WTC11 (cell line): ENCODE results near the gene SRRT. TPM values are rescaled to one million over a fixed set of nuclear protein-coding genes. Genes with fewer than 3 reads are reported as not detected.

Experiments
- ATAC-seq: fragments of 200-7000 bp; cut with Tn5 transposase; 2 replicates; pipeline ENCODE4 v1.10.0; 2021; ENCODE audit warnings: mild to moderate bottlenecking, moderate library complexity
- CTCF ChIA-PET: fragments of 300-600 bp; sonication (Branson Sonifier 250); formaldehyde crosslinking; loops from one replicate; lab custom pipeline; 2021; ENCODE audit warnings: antibody characterized with exemption; lab: Charles Lee
- POLR2A ChIA-PET: fragments of 350-600 bp; sonication (Branson Sonifier 250); formaldehyde crosslinking; loops from one replicate; lab custom pipeline; 2021; ENCODE audit warnings: antibody characterized with exemption; lab: Charles Lee
- DNase-seq: peaks from one replicate; pipeline ENCODE4 v3.0.0; 2021; ENCODE audit warnings: low spot score
- H3K27ac Mint-ChIP-seq: 2 replicates; pipeline ENCODE4 v1.8.0; 2021; ENCODE audit warnings: mixed read lengths
- H3K27me3 Mint-ChIP-seq: 2 replicates; pipeline ENCODE4 v1.8.0; 2021; ENCODE audit warnings: low read depth, mild to moderate bottlenecking, moderate library complexity, mixed read lengths
- H3K36me3 Mint-ChIP-seq: 2 replicates; pipeline ENCODE4 v1.8.0; 2021; ENCODE audit warnings: mixed read lengths
- H3K4me1 Mint-ChIP-seq: 2 replicates; pipeline ENCODE4 v1.8.0; 2022; ENCODE audit warnings: mixed read lengths
- H3K4me3 Mint-ChIP-seq: 2 replicates; pipeline ENCODE4 v1.8.0; 2021; ENCODE audit warnings: mild to moderate bottlenecking, moderate library complexity, mixed read lengths
- H3K9me3 Mint-ChIP-seq: 2 replicates; pipeline ENCODE4 v1.8.0; 2021; ENCODE audit warnings: mixed read lengths
- CBFB ChIP-seq: sonication (generic); formaldehyde crosslinking; IDR thresholded peaks from 2 replicates; pipeline ENCODE4 v1.8.1; 2022; ENCODE audit warnings: mild to moderate bottlenecking, low read depth, missing genetic modification reagents
- ELF4 ChIP-seq: sonication (generic); formaldehyde crosslinking; IDR thresholded peaks from 2 replicates; pipeline ENCODE4 v1.8.1; 2022; ENCODE audit warnings: low read depth, mild to moderate bottlenecking, moderate library complexity, missing genetic modification reagents
- ESRRA ChIP-seq: sonication (generic); formaldehyde crosslinking; IDR thresholded peaks from 2 replicates; pipeline ENCODE4 v1.8.1; 2022; ENCODE audit warnings: mild to moderate bottlenecking, missing genetic modification reagents, borderline replicate concordance
- ETV6 ChIP-seq: sonication (generic); formaldehyde crosslinking; IDR thresholded peaks from 2 replicates; pipeline ENCODE4 v1.8.1; 2022; ENCODE audit warnings: mild to moderate bottlenecking, missing genetic modification reagents
- FOXK1 ChIP-seq: sonication (generic); formaldehyde crosslinking; IDR thresholded peaks from 2 replicates; pipeline ENCODE4 v1.8.0; 2022; ENCODE audit warnings: mild to moderate bottlenecking, moderate library complexity, missing genetic modification reagents
- IRF2 ChIP-seq: sonication (generic); formaldehyde crosslinking; IDR thresholded peaks from 2 replicates; pipeline ENCODE4 v1.8.0; 2022; ENCODE audit warnings: low read depth, missing genetic modification reagents, borderline replicate concordance
- MXD4 ChIP-seq: fragments of 250-450 bp; sonication (Bioruptor Pico); IDR thresholded peaks from 2 replicates; pipeline ENCODE4 v1.8.0; 2021; ENCODE audit warnings: mild to moderate bottlenecking, moderate library complexity, borderline replicate concordance
- RELA ChIP-seq: sonication (generic); formaldehyde crosslinking; IDR thresholded peaks from 2 replicates; pipeline ENCODE4 v1.8.1; 2022; ENCODE audit warnings: missing genetic modification reagents, mild to moderate bottlenecking, borderline replicate concordance
- SOX15 ChIP-seq: fragments of 250-450 bp; sonication (Bioruptor Pico); IDR thresholded peaks from 2 replicates; pipeline ENCODE4 v1.9.0; 2021; ENCODE audit warnings: mild to moderate bottlenecking
- SP1 ChIP-seq: sonication (generic); formaldehyde crosslinking; conservative IDR thresholded peaks from 2 replicates; pipeline ENCODE4 v1.8.1; 2022; ENCODE audit warnings: missing genetic modification reagents
- TEAD1 ChIP-seq: sonication (generic); formaldehyde crosslinking; IDR thresholded peaks from 2 replicates; pipeline ENCODE4 v1.8.0; 2022; ENCODE audit warnings: mild to moderate bottlenecking, missing genetic modification reagents
- ZNF263 ChIP-seq: sonication (generic); formaldehyde crosslinking; IDR thresholded peaks from 2 replicates; pipeline ENCODE4 v1.8.1; 2022; ENCODE audit warnings: low read depth, mild to moderate bottlenecking, moderate library complexity, missing genetic modification reagents
- total RNA-seq: library from RNA; stranded (reverse); gene quantifications from 3 replicates; pipeline ENCODE4 v1.2.3, GENCODE V29; 2021
- TF ChIP-seq, protein P1 (sequence below): fragments of 250-450 bp; sonication (Bioruptor Pico); IDR thresholded peaks from 2 replicates; pipeline ENCODE4 v1.9.0; 2021; ENCODE audit warnings: mild to moderate bottlenecking
- TF ChIP-seq, protein P2 (sequence below): sonication (generic); formaldehyde crosslinking; IDR thresholded peaks from 2 replicates; pipeline ENCODE4 v1.8.1; 2022; ENCODE audit warnings: mild to moderate bottlenecking, moderate library complexity, missing genetic modification reagents
- TF ChIP-seq, protein P3 (sequence below): sonication (generic); formaldehyde crosslinking; IDR thresholded peaks from 2 replicates; pipeline ENCODE4 v1.8.0; 2022; ENCODE audit warnings: mild to moderate bottlenecking, missing genetic modification reagents
- TF ChIP-seq, protein P4 (sequence below): sonication (generic); formaldehyde crosslinking; IDR thresholded peaks from 2 replicates; pipeline ENCODE4 v1.8.0; 2022; ENCODE audit warnings: mild to moderate bottlenecking, missing genetic modification reagents
- TF ChIP-seq, protein P5 (sequence below): sonication (generic); formaldehyde crosslinking; IDR thresholded peaks from 2 replicates; pipeline ENCODE4 v1.8.1; 2022; ENCODE audit warnings: low read depth, mild to moderate bottlenecking, moderate library complexity, missing genetic modification reagents, borderline replicate concordance
- TF ChIP-seq, protein P6 (sequence below): fragments of 250-450 bp; sonication (Bioruptor Pico); conservative IDR thresholded peaks from 2 replicates; pipeline ENCODE4 v1.9.0; 2021; ENCODE audit warnings: mild to moderate bottlenecking
- TF ChIP-seq, protein P7 (sequence below): sonication (generic); formaldehyde crosslinking; conservative IDR thresholded peaks from 2 replicates; pipeline ENCODE4 v1.8.1; 2023; ENCODE audit warnings: mild to moderate bottlenecking, low read depth, missing genetic modification reagents, moderate library complexity

The SRRT gene
- total RNA-seq, 1 experiment from 2014 or later = 238 TPM

DNA sequence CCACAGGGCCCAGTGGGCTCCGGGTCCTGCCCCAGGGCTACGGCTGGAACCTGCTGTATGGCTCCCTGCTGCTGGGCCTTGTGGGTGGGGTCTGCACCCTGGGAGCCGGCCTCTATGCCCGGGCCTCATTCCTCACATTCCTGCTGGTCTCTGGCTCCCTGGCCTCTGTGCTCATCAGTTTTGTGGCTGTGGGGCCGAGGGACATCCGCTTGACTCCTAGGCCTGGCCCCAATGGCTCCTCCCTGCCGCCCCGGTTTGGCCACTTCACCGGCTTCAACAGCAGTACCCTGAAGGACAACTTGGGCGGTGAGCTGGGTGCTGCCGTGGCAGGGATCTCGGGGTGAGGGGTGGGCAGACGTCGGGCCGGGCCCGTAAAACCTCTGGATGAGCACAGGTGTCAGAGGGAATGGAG is 18.0 kb upstream of the SRRT start:
- Mint-ChIP-seq H3K27ac (peak overlapping the region; percentile 32; the same call in 1 of the 2 replicates), H3K36me3 (peaks cover 15% of the 10 kb centered on the region; the same call in 1 of the 2 replicates), H3K4me3 (no peak overlapping the region), H3K27me3 (no peaks in the 10 kb centered on the region), H3K9me3 (no peaks in the 10 kb centered on the region)
- DNase-seq (no peak), ATAC-seq (no peak)
- ChIA-PET CTCF (no interaction called here), POLR2A (no interaction called here)
- TF ChIP-seq, protein P1, sequence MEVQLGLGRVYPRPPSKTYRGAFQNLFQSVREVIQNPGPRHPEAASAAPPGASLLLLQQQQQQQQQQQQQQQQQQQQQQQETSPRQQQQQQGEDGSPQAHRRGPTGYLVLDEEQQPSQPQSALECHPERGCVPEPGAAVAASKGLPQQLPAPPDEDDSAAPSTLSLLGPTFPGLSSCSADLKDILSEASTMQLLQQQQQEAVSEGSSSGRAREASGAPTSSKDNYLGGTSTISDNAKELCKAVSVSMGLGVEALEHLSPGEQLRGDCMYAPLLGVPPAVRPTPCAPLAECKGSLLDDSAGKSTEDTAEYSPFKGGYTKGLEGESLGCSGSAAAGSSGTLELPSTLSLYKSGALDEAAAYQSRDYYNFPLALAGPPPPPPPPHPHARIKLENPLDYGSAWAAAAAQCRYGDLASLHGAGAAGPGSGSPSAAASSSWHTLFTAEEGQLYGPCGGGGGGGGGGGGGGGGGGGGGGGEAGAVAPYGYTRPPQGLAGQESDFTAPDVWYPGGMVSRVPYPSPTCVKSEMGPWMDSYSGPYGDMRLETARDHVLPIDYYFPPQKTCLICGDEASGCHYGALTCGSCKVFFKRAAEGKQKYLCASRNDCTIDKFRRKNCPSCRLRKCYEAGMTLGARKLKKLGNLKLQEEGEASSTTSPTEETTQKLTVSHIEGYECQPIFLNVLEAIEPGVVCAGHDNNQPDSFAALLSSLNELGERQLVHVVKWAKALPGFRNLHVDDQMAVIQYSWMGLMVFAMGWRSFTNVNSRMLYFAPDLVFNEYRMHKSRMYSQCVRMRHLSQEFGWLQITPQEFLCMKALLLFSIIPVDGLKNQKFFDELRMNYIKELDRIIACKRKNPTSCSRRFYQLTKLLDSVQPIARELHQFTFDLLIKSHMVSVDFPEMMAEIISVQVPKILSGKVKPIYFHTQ (CRISPR knock-in tag) = no peak
- TF ChIP-seq IRF2 = no peak
- no peak for TF ChIP-seq ESRRA (CRISPR knock-in tag)
- no peak for TF ChIP-seq CBFB
- no peak for TF ChIP-seq RELA (CRISPR knock-in tag)
- TF ChIP-seq, all 79 proteins: peak for 0
- 0 out of 2 replicates have a peak, but pooled peaks cover 6% of the 10 kb centered on the region for H3K4me1 Mint-ChIP-seq

DNA sequence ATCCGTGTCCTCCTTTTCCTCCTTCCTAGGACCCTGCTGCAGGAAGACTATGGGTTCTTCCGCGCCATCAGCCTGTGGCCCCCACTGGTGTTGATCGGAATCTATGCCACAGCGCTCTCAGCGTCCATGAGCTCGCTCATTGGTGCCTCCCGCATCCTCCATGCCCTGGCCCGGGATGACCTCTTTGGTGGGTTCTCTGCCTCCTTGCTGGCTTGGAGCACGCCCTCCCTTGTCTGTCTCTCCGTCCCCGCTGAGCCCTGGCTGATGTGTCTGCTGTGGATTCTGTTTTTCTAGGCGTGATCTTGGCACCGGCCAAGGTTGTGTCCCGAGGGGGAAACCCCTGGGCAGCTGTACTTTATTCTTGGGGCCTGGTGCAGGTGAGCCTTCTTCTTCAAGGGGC is 15.0 kb upstream of the SRRT start:
- no peaks in the 10 kb centered on the region for H3K4me1 Mint-ChIP-seq
- ChIA-PET CTCF (no interaction called here), POLR2A (no interaction called here)
- ATAC-seq (no peak), DNase-seq (no peak)
- no peaks in the 10 kb centered on the region for H3K27me3 Mint-ChIP-seq
- TF ChIP-seq MXD4 (CRISPR knock-in tag) = no peak
- no peak for TF ChIP-seq ZNF263 (CRISPR knock-in tag)
- TF ChIP-seq, protein P2, sequence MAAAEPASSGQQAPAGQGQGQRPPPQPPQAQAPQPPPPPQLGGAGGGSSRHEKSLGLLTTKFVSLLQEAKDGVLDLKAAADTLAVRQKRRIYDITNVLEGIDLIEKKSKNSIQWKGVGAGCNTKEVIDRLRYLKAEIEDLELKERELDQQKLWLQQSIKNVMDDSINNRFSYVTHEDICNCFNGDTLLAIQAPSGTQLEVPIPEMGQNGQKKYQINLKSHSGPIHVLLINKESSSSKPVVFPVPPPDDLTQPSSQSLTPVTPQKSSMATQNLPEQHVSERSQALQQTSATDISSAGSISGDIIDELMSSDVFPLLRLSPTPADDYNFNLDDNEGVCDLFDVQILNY (CRISPR knock-in tag) = no peak
- TF ChIP-seq, protein P3, sequence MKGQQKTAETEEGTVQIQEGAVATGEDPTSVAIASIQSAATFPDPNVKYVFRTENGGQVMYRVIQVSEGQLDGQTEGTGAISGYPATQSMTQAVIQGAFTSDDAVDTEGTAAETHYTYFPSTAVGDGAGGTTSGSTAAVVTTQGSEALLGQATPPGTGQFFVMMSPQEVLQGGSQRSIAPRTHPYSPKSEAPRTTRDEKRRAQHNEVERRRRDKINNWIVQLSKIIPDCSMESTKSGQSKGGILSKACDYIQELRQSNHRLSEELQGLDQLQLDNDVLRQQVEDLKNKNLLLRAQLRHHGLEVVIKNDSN = no peak
- TF ChIP-seq, protein P4, sequence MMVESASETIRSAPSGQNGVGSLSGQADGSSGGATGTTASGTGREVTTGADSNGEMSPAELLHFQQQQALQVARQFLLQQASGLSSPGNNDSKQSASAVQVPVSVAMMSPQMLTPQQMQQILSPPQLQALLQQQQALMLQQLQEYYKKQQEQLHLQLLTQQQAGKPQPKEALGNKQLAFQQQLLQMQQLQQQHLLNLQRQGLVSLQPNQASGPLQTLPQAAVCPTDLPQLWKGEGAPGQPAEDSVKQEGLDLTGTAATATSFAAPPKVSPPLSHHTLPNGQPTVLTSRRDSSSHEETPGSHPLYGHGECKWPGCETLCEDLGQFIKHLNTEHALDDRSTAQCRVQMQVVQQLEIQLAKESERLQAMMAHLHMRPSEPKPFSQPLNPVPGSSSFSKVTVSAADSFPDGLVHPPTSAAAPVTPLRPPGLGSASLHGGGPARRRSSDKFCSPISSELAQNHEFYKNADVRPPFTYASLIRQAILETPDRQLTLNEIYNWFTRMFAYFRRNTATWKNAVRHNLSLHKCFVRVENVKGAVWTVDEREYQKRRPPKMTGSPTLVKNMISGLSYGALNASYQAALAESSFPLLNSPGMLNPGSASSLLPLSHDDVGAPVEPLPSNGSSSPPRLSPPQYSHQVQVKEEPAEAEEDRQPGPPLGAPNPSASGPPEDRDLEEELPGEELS (CRISPR knock-in tag) = no peak
- TF ChIP-seq, protein P5, sequence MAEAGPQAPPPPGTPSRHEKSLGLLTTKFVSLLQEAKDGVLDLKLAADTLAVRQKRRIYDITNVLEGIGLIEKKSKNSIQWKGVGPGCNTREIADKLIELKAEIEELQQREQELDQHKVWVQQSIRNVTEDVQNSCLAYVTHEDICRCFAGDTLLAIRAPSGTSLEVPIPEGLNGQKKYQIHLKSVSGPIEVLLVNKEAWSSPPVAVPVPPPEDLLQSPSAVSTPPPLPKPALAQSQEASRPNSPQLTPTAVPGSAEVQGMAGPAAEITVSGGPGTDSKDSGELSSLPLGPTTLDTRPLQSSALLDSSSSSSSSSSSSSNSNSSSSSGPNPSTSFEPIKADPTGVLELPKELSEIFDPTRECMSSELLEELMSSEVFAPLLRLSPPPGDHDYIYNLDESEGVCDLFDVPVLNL (CRISPR knock-in tag) = no peak
- no peak for TF ChIP-seq TEAD1 (CRISPR knock-in tag)
- TF ChIP-seq ETV6 (CRISPR knock-in tag) = no peak
- TF ChIP-seq, protein P6, sequence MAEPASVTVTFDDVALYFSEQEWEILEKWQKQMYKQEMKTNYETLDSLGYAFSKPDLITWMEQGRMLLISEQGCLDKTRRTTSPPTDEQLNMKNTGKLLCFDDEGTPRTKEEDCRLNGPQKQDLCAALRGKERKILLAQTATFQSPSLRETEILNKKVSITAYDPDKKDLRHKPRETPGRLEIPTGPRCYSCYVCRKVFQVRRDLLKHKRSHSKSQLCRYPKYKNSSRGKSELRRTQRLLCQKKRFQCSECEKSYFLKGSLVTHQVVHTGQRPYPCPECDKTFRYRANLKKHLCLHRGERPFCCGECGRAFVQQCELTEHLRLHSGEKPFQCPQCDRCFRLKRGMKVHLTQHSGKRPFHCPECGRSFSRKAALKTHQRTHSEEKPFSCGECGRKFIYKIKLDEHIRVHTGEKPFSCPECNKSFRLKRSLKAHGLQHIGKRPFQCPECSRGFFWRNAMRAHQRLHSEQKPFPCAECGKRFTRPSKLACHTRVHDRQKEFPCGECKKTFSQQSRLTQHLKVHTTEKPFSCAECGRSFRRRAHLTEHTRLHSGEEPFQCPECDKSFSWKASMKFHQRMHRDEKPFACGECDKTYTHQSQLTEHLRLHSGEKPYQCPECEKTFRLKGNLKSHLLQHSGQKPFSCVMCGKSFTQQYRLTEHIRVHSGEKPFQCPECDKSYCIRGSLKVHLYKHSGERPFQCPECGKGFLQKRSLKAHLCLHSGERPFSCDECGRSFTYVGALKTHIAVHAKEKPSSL (CRISPR knock-in tag) = no peak
- no peak for TF ChIP-seq IRF2
- no peak for TF ChIP-seq SOX15
- TF ChIP-seq SP1 (CRISPR knock-in tag) = no peak
- TF ChIP-seq CBFB = no peak
- TF ChIP-seq, protein P7, sequence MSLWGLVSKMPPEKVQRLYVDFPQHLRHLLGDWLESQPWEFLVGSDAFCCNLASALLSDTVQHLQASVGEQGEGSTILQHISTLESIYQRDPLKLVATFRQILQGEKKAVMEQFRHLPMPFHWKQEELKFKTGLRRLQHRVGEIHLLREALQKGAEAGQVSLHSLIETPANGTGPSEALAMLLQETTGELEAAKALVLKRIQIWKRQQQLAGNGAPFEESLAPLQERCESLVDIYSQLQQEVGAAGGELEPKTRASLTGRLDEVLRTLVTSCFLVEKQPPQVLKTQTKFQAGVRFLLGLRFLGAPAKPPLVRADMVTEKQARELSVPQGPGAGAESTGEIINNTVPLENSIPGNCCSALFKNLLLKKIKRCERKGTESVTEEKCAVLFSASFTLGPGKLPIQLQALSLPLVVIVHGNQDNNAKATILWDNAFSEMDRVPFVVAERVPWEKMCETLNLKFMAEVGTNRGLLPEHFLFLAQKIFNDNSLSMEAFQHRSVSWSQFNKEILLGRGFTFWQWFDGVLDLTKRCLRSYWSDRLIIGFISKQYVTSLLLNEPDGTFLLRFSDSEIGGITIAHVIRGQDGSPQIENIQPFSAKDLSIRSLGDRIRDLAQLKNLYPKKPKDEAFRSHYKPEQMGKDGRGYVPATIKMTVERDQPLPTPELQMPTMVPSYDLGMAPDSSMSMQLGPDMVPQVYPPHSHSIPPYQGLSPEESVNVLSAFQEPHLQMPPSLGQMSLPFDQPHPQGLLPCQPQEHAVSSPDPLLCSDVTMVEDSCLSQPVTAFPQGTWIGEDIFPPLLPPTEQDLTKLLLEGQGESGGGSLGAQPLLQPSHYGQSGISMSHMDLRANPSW (CRISPR knock-in tag) = no peak
- TF ChIP-seq FOXK1 (CRISPR knock-in tag) = no peak
- no peak for TF ChIP-seq ELF4 (CRISPR knock-in tag)
- H3K4me3 Mint-ChIP-seq = no peak overlapping the region
- H3K36me3 Mint-ChIP-seq = peaks cover 22% of the 10 kb centered on the region; the same call in 1 of the 2 replicates
- H3K27ac Mint-ChIP-seq = peak overlapping the region; percentile 73; the same call in 1 of the 2 replicates
- H3K9me3 Mint-ChIP-seq = no peaks in the 10 kb centered on the region
